HEK293 (cell line): ENCODE data around the gene OAF.

Source experiments
- CTCF ChIA-PET: fragments of 350-600 bp; formaldehyde crosslinking; extraction: SDS; loops from one replicate; lab custom pipeline; 2021; ENCODE audit warnings: antibody characterized with exemption; lab: Yijun Ruan, JAX
- POLR2A ChIA-PET: fragments of 300-600 bp; formaldehyde crosslinking; extraction: SDS; loops from one replicate; lab custom pipeline; 2020; ENCODE audit warnings: antibody characterized with exemption, inconsistent platforms; lab: Yijun Ruan, JAX
- H3K27ac ChIP-seq: fragments of 200-500 bp; sonication (Bioruptor generic); 2 replicates; pipeline ENCODE4 v1.5.1; 2014; ENCODE audit warnings: low read depth, low read length, control low read depth, inconsistent platforms; ENCODE audit errors: extremely low read depth
- H3K36me3 ChIP-seq, 2 experiments: fragments of 200-500 bp in 1 of 2; sonication (Bioruptor generic) in 1 of 2; 1 replicate in 1 of 2; 2 replicates in 1 of 2; pipeline ENCODE4 v1.5.1; 2014 to 2017; ENCODE audit warnings: inconsistent platforms in 2 of 2, low read length in 2 of 2; ENCODE audit not compliant: control insufficient read depth in 2 of 2, insufficient read depth in 1 of 2
- H3K4me1 ChIP-seq: fragments of 200-500 bp; sonication (Bioruptor generic); 2 replicates; pipeline ENCODE4 v1.5.1; 2014; ENCODE audit warnings: mild to moderate bottlenecking, low read length, inconsistent platforms; ENCODE audit not compliant: control insufficient read depth, insufficient read depth
- H3K4me3 ChIP-seq: 2 replicates; pipeline ENCODE4 v1.5.1; 2011; ENCODE audit warnings: low read depth, mild to moderate bottlenecking, control low read depth, low read length, moderate library complexity
- H3K9me3 ChIP-seq: fragments of 200-500 bp; sonication (Bioruptor generic); 2 replicates; pipeline ENCODE4 v1.5.1; 2014; ENCODE audit warnings: low read depth, low read length, inconsistent platforms; ENCODE audit not compliant: control insufficient read depth, insufficient read depth
- AEBP2 ChIP-seq: fragments of 450-650 bp; formaldehyde crosslinking; IDR thresholded peaks from 2 replicates; pipeline ENCODE4 v1.5.1; 2016; ENCODE audit warnings: missing biosample characterization, missing genetic modification characterization, borderline replicate concordance
- HOXA7 ChIP-seq: sonication (generic); formaldehyde crosslinking; IDR thresholded peaks from 2 replicates; pipeline ENCODE4 v1.8.1; 2022; ENCODE audit warnings: missing genetic modification reagents, borderline replicate concordance
- KLF10 ChIP-seq: fragments of 450-650 bp; IDR thresholded peaks from 2 replicates; pipeline ENCODE4 v1.5.1; 2018; ENCODE audit warnings: missing biosample characterization, mild to moderate bottlenecking, missing genetic modification characterization
- RBAK ChIP-seq: fragments of 450-650 bp; formaldehyde crosslinking; IDR thresholded peaks from 2 replicates; pipeline ENCODE4 v1.5.1; 2016; ENCODE audit warnings: missing biosample characterization, missing genetic modification characterization
- ZBTB11 ChIP-seq: fragments of 450-650 bp; formaldehyde crosslinking; conservative IDR thresholded peaks from 2 replicates; pipeline ENCODE4 v1.5.1; 2016; ENCODE audit warnings: low read depth, missing biosample characterization, missing genetic modification characterization
- ZFHX2 ChIP-seq: fragments of 450-650 bp; formaldehyde crosslinking; conservative IDR thresholded peaks from 2 replicates; pipeline ENCODE4 v1.5.1; 2016; ENCODE audit warnings: missing biosample characterization, missing genetic modification characterization
- ZFP69B ChIP-seq: fragments of 450-650 bp; formaldehyde crosslinking; IDR thresholded peaks from 2 replicates; pipeline ENCODE4 v1.5.1; 2016; ENCODE audit warnings: missing biosample characterization, missing genetic modification characterization
- ZNF16 ChIP-seq: fragments of 450-650 bp; formaldehyde crosslinking; IDR thresholded peaks from 2 replicates; pipeline ENCODE4 v1.5.1; 2016; ENCODE audit warnings: low read depth, missing biosample characterization, missing genetic modification characterization
- ZNF2 ChIP-seq: fragments of 450-650 bp; formaldehyde crosslinking; IDR thresholded peaks from 2 replicates; pipeline ENCODE4 v1.5.1; 2016; ENCODE audit warnings: missing biosample characterization, missing genetic modification characterization
- ZNF26 ChIP-seq: fragments of 450-650 bp; formaldehyde crosslinking; IDR thresholded peaks from 2 replicates; pipeline ENCODE4 v1.5.1; 2016; ENCODE audit warnings: missing biosample characterization, missing genetic modification characterization
- ZNF510 ChIP-seq: fragments of 450-650 bp; formaldehyde crosslinking; IDR thresholded peaks from 2 replicates; pipeline ENCODE4 v1.5.1; 2018; ENCODE audit warnings: mild to moderate bottlenecking, missing genetic modification characterization, missing biosample characterization; ENCODE audit not compliant: insufficient replicate concordance
- ZNF513 ChIP-seq: fragments of 450-650 bp; IDR thresholded peaks from 2 replicates; pipeline ENCODE4 v1.5.1; 2018; ENCODE audit warnings: missing biosample characterization, missing genetic modification characterization
- ZNF561 ChIP-seq: fragments of 450-650 bp; IDR thresholded peaks from 2 replicates; pipeline ENCODE4 v1.5.1; 2018; ENCODE audit warnings: missing biosample characterization, missing genetic modification characterization, borderline replicate concordance
- ZNF707 ChIP-seq: fragments of 450-650 bp; formaldehyde crosslinking; IDR thresholded peaks from 2 replicates; pipeline ENCODE4 v1.5.1; 2016; ENCODE audit warnings: missing biosample characterization, missing genetic modification characterization

The OAF gene

GRCh38 chr11:120222916-120223315 lies 12.1 kb downstream of the OAF start:
- TF ChIP-seq ZFHX2 (tag by site-specific recombination), result no peak
- TF ChIP-seq AEBP2 (tag by site-specific recombination), result no peak
- no peak for TF ChIP-seq RBAK
- no peak for TF ChIP-seq KLF10 (tag by site-specific recombination)
- Histone ChIP-seq H3K4me1 (no peaks in the 10 kb centered on the region), H3K27ac (no peak overlapping the region), H3K36me3 (peaks cover 0 to 9% of the 10 kb centered on the region in 2 experiments; a peak in 1 of 3 replicates), H3K9me3 (no peaks in the 10 kb centered on the region), H3K4me3 (no peak overlapping the region)
- CTCF ChIA-PET, result interaction anchor here (1.2 to 1.9 kb wide), 4 partner anchors 10 to 54 kb away, joined by 3 to 6 read pairs (median 4); no protein-coding TSS in a partner anchor
- POLR2A ChIA-PET, result no interaction called here

- no peak overlapping the region for H3K27ac ChIP-seq
- no peak for TF ChIP-seq ZNF26 (tag by site-specific recombination)
- no peak for TF ChIP-seq HOXA7 (CRISPR knock-in tag)
- no peak for TF ChIP-seq ZNF2
- TF ChIP-seq ZFP69B (tag by site-specific recombination), result no peak
- no peak for TF ChIP-seq ZNF16 (tag by site-specific recombination)
- TF ChIP-seq ZBTB11 (tag by site-specific recombination), result no peak
- no peak for TF ChIP-seq ZNF513 (tag by site-specific recombination)
- no peak for TF ChIP-seq ZNF510 (tag by site-specific recombination)
- no peak for TF ChIP-seq ZNF707
- TF ChIP-seq ZNF561 (tag by site-specific recombination), result no peak
- H3K4me1 ChIP-seq, result no peaks in the 10 kb centered on the region
- peaks cover 0 to 9% of the 10 kb centered on the region in 2 experiments; a peak in 1 of 3 replicates for H3K36me3 ChIP-seq
- ChIA-PET POLR2A (no interaction called here), CTCF (interaction anchor here (1.2 to 4.1 kb wide), 6 partner anchors 9 to 76 kb away, joined by 3 to 16 read pairs (median 6); no protein-coding TSS in a partner anchor)
- no peaks in the 10 kb centered on the region for H3K9me3 ChIP-seq
- no peak overlapping the region for H3K4me3 ChIP-seq
These were observed 13.0 kb downstream of the OAF start for GRCh38 chr11:120223793-120224192.
